Parathyroid adenoma (tissue), 2 donors: Measurements from ENCODE around the gene TACO1.

Experiments used
- H2AFZ ChIP-seq: fragments of 300-600 bp; sonication (generic); one replicate; pipeline ENCODE4 v1.7.0; 2017; ENCODE audit warnings: antibody characterized with exemption, mild to moderate bottlenecking
- H3K27ac ChIP-seq: fragments of 300-600 bp; sonication (generic); one replicate; pipeline ENCODE4 v1.7.0; 2017
- H3K27me3 ChIP-seq: fragments of 300-600 bp; sonication (generic); one replicate; pipeline ENCODE4 v1.7.0; 2017; ENCODE audit warnings: low read length; ENCODE audit not compliant: control insufficient read depth, insufficient read depth
- H3K36me3 ChIP-seq: fragments of 300-600 bp; sonication (generic); one replicate; pipeline ENCODE4 v1.7.0; 2017; ENCODE audit warnings: low read length; ENCODE audit not compliant: control insufficient read depth, insufficient read depth
- H3K4me1 ChIP-seq: fragments of 300-600 bp; sonication (generic); one replicate; pipeline ENCODE4 v1.7.0; 2017; ENCODE audit warnings: control low read depth
- H3K4me2 ChIP-seq: fragments of 300-600 bp; sonication (generic); one replicate; pipeline ENCODE4 v1.7.0; 2017; ENCODE audit warnings: low read length
- H3K4me3 ChIP-seq: fragments of 300-600 bp; sonication (generic); one replicate; pipeline ENCODE4 v1.7.0; 2017; ENCODE audit warnings: low read depth, low read length
- H3K79me2 ChIP-seq: fragments of 300-600 bp; sonication (generic); one replicate; pipeline ENCODE4 v1.7.0; 2017; ENCODE audit warnings: control low read depth
- H3K9ac ChIP-seq: fragments of 300-600 bp; sonication (generic); one replicate; pipeline ENCODE4 v1.7.0; 2017; ENCODE audit warnings: mild to moderate bottlenecking
- H3K9me3 ChIP-seq: fragments of 300-600 bp; sonication (generic); one replicate; pipeline ENCODE4 v1.7.0; 2017; ENCODE audit warnings: low read length; ENCODE audit not compliant: control insufficient read depth
- TF ChIP-seq, protein P1 (sequence below): fragments of 300-600 bp; sonication (generic); IDR thresholded peaks from one replicate; pipeline ENCODE4 v1.7.0; 2017; ENCODE audit warnings: antibody characterized with exemption, mild to moderate bottlenecking
- donor health status: primary hyperparathyroidism.

The TACO1 gene

DNA sequence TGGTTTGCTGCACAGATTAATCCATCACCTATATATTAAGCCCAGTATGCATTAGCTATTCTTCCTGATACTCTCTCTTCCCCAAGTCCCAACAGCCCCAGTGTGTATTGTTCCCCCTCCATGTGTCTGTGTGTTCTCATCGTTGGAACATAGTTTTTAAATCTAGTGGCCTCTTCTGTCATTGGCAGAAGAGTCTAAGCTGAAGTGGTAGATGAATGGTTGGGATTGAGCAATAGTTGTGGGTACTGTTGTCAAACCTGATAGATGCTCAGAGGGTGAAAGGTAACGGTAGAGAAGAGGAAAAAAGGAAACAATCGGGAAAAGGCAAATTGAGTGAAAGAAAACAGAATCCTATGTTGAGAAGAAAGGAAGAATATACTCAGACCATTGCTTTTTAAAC is 51.4 kb downstream of the TACO1 start:
- Histone ChIP-seq H2AFZ (no peak overlapping the region), H3K27ac (no peak overlapping the region), H3K9ac (no peak overlapping the region), H3K79me2 (peaks cover 12% of the 10 kb centered on the region), H3K27me3 (no peaks in the 10 kb centered on the region), H3K4me2 (no peak overlapping the region), H3K9me3 (no peaks in the 10 kb centered on the region), H3K4me1 (no peaks in the 10 kb centered on the region), H3K36me3 (no peaks in the 10 kb centered on the region), H3K4me3 (no peak overlapping the region)
- TF ChIP-seq, protein P1, sequence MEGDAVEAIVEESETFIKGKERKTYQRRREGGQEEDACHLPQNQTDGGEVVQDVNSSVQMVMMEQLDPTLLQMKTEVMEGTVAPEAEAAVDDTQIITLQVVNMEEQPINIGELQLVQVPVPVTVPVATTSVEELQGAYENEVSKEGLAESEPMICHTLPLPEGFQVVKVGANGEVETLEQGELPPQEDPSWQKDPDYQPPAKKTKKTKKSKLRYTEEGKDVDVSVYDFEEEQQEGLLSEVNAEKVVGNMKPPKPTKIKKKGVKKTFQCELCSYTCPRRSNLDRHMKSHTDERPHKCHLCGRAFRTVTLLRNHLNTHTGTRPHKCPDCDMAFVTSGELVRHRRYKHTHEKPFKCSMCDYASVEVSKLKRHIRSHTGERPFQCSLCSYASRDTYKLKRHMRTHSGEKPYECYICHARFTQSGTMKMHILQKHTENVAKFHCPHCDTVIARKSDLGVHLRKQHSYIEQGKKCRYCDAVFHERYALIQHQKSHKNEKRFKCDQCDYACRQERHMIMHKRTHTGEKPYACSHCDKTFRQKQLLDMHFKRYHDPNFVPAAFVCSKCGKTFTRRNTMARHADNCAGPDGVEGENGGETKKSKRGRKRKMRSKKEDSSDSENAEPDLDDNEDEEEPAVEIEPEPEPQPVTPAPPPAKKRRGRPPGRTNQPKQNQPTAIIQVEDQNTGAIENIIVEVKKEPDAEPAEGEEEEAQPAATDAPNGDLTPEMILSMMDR, result no peak

DNA sequence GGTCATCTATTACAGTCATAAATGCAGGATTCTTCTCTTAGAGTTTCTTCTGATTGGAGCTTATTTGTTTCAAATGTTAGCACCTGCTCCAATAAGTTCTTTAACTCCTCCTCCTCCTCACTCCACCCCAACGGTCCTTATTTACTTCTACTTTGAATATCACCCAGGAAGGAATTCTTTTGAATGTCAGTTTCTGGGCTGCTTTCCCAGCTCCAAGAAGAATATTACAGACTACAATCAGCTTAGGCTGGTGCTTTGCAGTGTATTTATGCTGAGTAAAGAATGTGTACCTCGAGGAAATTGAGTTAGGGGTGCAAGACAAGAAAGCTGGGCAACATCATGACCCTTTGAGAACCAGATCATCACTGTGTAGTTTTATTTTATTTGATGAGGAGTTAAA is 52.4 kb downstream of the TACO1 start:
- Histone ChIP-seq H3K9ac (no peak overlapping the region), H3K4me3 (no peak overlapping the region), H3K27ac (no peak overlapping the region), H3K9me3 (no peaks in the 10 kb centered on the region), H3K27me3 (no peaks in the 10 kb centered on the region), H3K4me1 (peaks cover 4% of the 10 kb centered on the region), H3K36me3 (no peaks in the 10 kb centered on the region), H2AFZ (no peak overlapping the region), H3K79me2 (peaks cover 7% of the 10 kb centered on the region), H3K4me2 (no peak overlapping the region)
- TF ChIP-seq, protein P1, result no peak

DNA sequence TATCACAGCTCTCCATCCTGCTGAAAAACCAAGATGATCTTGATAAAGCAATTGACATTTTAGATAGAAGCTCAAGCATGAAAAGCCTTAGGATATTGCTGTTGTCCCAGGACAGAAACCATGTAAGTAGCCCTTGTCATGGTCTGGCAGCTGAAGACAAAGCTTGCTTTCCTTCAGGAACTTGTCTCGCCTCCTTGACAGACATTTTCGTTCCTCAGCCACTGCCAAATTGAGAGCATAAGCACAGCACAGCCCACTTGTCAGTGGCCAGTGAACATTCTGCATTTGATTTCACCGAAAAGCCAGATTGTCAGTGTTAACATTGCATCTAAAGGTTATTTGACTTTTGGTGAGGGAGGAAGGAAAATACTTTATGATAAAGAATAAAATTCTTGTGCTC is 57.1 kb downstream of the TACO1 start:
- Histone ChIP-seq H3K4me2 (no peak overlapping the region), H3K27ac (peak overlapping the region; percentile 52), H3K9me3 (no peaks in the 10 kb centered on the region), H3K79me2 (no peaks in the 10 kb centered on the region), H3K27me3 (no peaks in the 10 kb centered on the region), H3K9ac (no peak overlapping the region), H3K4me1 (peaks cover 5% of the 10 kb centered on the region), H3K4me3 (no peak overlapping the region), H2AFZ (no peak overlapping the region), H3K36me3 (no peaks in the 10 kb centered on the region)
- TF ChIP-seq, protein P1, result no peak
